COLO668 (cell line): ENCODE data around the gene PTPRF.

Source experiments
- DNase-seq: peaks from one replicate; lab custom pipeline; 2025; ENCODE audit not compliant: unreplicated experiment; lab: John Stamatoyannopoulos, UW

The PTPRF gene

GRCh38 chr1:43512681-43513080 lies 18.0 kb upstream of the PTPRF start:
- DNase-seq: no peak

GRCh38 chr1:43513471-43514173 lies 17.1 kb upstream of the PTPRF start:
- no peak for DNase-seq

GRCh38 chr1:43518935-43519686 lies 11.6 kb upstream of the PTPRF start:
- no peak for DNase-seq

- no peak for DNase-seq
Measured at GRCh38 chr1:43520100-43520778, 10.4 kb upstream of the PTPRF start.

- no peak for DNase-seq
Measured at GRCh38 chr1:43521078-43521477, 9.6 kb upstream of the PTPRF start.

- no peak for DNase-seq
Measured at GRCh38 chr1:43521756-43522155, 8.9 kb upstream of the PTPRF start.

GRCh38 chr1:43522431-43522775 lies 8.3 kb upstream of the PTPRF start:
- no peak for DNase-seq

- DNase-seq: peak; percentile 80
Measured at GRCh38 chr1:43522776-43523480, 7.8 kb upstream of the PTPRF start.

GRCh38 chr1:43524804-43525203 lies 5.9 kb upstream of the PTPRF start:
- peak; percentile 81 for DNase-seq

- no peak for DNase-seq
Measured at GRCh38 chr1:43526002-43526401, 4.7 kb upstream of the PTPRF start.

GRCh38 chr1:43527111-43527878 lies 3.4 kb upstream of the PTPRF start:
- no peak for DNase-seq

GRCh38 chr1:43529206-43529731 lies 1.4 kb upstream of the PTPRF start:
- peak; percentile 95 for DNase-seq

GRCh38 chr1:43531107-43531905 lies 623 bp downstream of the PTPRF start:
- peak; percentile 66 for DNase-seq

GRCh38 chr1:43531906-43532584 lies 1.4 kb downstream of the PTPRF start:
- DNase-seq: no peak

- DNase-seq: no peak
Measured at GRCh38 chr1:43532716-43533115, 2.0 kb downstream of the PTPRF start.

- DNase-seq: no peak
Measured at GRCh38 chr1:43533584-43533983, 2.9 kb downstream of the PTPRF start.

- no peak for DNase-seq
Measured at GRCh38 chr1:43534256-43534655, 3.6 kb downstream of the PTPRF start.

- DNase-seq: no peak
Measured at GRCh38 chr1:43536196-43536863, 5.6 kb downstream of the PTPRF start.
